Temporal lobe (tissue), 2 donors: ENCODE data around the gene ZNF48. TPM values are rescaled to one million over a fixed set of nuclear protein-coding genes. Genes with fewer than 3 reads are reported as not detected.

ENCODE experiments used
- small RNA-seq: library from RNA; depleted of rRNA; stranded (forward); fragments of <200 nt; gene quantifications from one replicate; pipeline ENCODE3, GENCODE V24; 2014; ENCODE audit warnings: low replicate concordance
- total RNA-seq: library from RNA; depleted of rRNA; stranded (reverse); fragments of >200 nt; gene quantifications from one replicate; pipeline ENCODE4 v1.2.3, GENCODE V29; 2014

The ZNF48 gene
- total RNA-seq, 1 donor from 2014 or later: 20.4 TPM

Small RNA genes lying within 50 kb of the gene (small RNA-seq; reads per million reads assigned to genes)
- 0.21 reads per million for gene RF00406

Other genes starting within 250 kb of the ZNF48 start
- gene CORO1A, start 211.8 kb upstream of the ZNF48 start, total RNA-seq: 19.2 TPM
- gene BOLA2B, start 201.8 kb upstream of the ZNF48 start, total RNA-seq: 11.8 TPM
- 10.1 TPM for gene SLX1A, start 201.5 kb upstream of the ZNF48 start, total RNA-seq
- 2.7 TPM for gene SULT1A3, start 196.2 kb upstream of the ZNF48 start, total RNA-seq
- 1.7 TPM for gene NPIPB13, start 146.9 kb upstream of the ZNF48 start, total RNA-seq
- 38.6 TPM for gene CD2BP2, start 40.1 kb upstream of the ZNF48 start, total RNA-seq
- gene TBC1D10B, start 24.9 kb upstream of the ZNF48 start, total RNA-seq: 28.8 TPM
- not detected for gene MYL11, start 20.6 kb upstream of the ZNF48 start, total RNA-seq
- gene SEPTIN1, start 12.9 kb upstream of the ZNF48 start, total RNA-seq: 0.74 TPM
- gene ZNF771, start 12.2 kb downstream of the ZNF48 start, total RNA-seq: 5.4 TPM
- 36.1 TPM for gene DCTPP1, start 34.6 kb downstream of the ZNF48 start, total RNA-seq
- 12.0 TPM for gene SEPHS2, start 50.5 kb downstream of the ZNF48 start, total RNA-seq
- gene ITGAL, start 77.3 kb downstream of the ZNF48 start, total RNA-seq: 1.2 TPM
- gene ZNF768, start 131.1 kb downstream of the ZNF48 start, total RNA-seq: 16.5 TPM
- 8.6 TPM for gene ZNF747, start 139.4 kb downstream of the ZNF48 start, total RNA-seq
- 9.1 TPM for gene ZNF764, start 163.0 kb downstream of the ZNF48 start, total RNA-seq
- gene ZNF688, start 176.3 kb downstream of the ZNF48 start, total RNA-seq: 7.4 TPM
- 13.5 TPM for gene ZNF785, start 190.3 kb downstream of the ZNF48 start, total RNA-seq
- 8.1 TPM for gene ZNF689, start 215.0 kb downstream of the ZNF48 start, total RNA-seq